Neural cell (in vitro differentiated cells): Measurements from ENCODE around the gene DCLK3. TPM values are rescaled to one million over a fixed set of nuclear protein-coding genes. Genes with fewer than 3 reads are reported as not detected.

Experiments
- H2AFZ ChIP-seq: fragments of 200-600, 300-800 bp; sonication (generic), shearing (Covaris generic); 2 replicates; pipeline ENCODE4 v1.6.0; 2014; ENCODE audit warnings: low read depth, mild to moderate bottlenecking, antibody characterized with exemption, low read length, moderate library complexity
- H3F3A ChIP-seq: fragments of 200-600 bp; shearing (Covaris generic); 2 replicates; pipeline ENCODE4 v1.6.1; 2016; ENCODE audit warnings: mild to moderate bottlenecking, moderate library complexity, mixed read lengths, antibody characterized with exemption, low read length; ENCODE audit not compliant: insufficient read depth, poor library complexity, severe bottlenecking
- H3K27ac ChIP-seq: fragments of 200-600, 300-800 bp; sonication (generic), shearing (Covaris generic); 2 replicates; pipeline ENCODE4 v1.5.1; 2014; ENCODE audit warnings: mild to moderate bottlenecking, low read length, moderate library complexity
- H3K27me3 ChIP-seq: fragments of 300-800, 200-600 bp; sonication (generic), shearing (Covaris generic); 2 replicates; pipeline ENCODE4 v1.6.0; 2014; ENCODE audit warnings: mild to moderate bottlenecking, low read depth, low read length, moderate library complexity; ENCODE audit not compliant: insufficient read depth
- H3K36me3 ChIP-seq: fragments of 300-800, 200-600 bp; sonication (generic), shearing (Covaris generic); 2 replicates; pipeline ENCODE4 v1.5.1; 2014; ENCODE audit warnings: mild to moderate bottlenecking, antibody characterized with exemption, low read length, moderate library complexity; ENCODE audit not compliant: insufficient read depth
- H3K4me2 ChIP-seq: fragments of 300-800, 200-600 bp; sonication (generic), shearing (Covaris generic); 2 replicates; pipeline ENCODE4 v1.6.0; 2014; ENCODE audit warnings: mild to moderate bottlenecking, low read length
- H3K4me3 ChIP-seq: fragments of 300-800, 200-600 bp; sonication (generic), shearing (Covaris generic); 2 replicates; pipeline ENCODE4 v1.5.1; 2014; ENCODE audit warnings: mild to moderate bottlenecking, low read length, moderate library complexity
- H3K79me2 ChIP-seq: fragments of 200-600 bp; shearing (Covaris generic); replicated peaks from 2 replicates; pipeline ENCODE4 v1.6.0; 2014; ENCODE audit warnings: mild to moderate bottlenecking, low read length, moderate library complexity; ENCODE audit not compliant: insufficient read depth
- H3K9ac ChIP-seq: fragments of 300-800, 200-600 bp; sonication (generic), shearing (Covaris generic); 2 replicates; pipeline ENCODE4 v1.6.1; 2016; ENCODE audit warnings: mild to moderate bottlenecking, low read length, mixed read lengths
- H3K9me2 ChIP-seq: fragments of 200-600 bp; shearing (Covaris generic); 2 replicates; pipeline ENCODE4 v1.6.1; 2016; ENCODE audit warnings: mild to moderate bottlenecking, low read length, mixed read lengths; ENCODE audit not compliant: insufficient read depth
- H3K9me3 ChIP-seq: fragments of 200-600, 300-800 bp; sonication (generic), shearing (Covaris generic); 2 replicates; pipeline ENCODE4 v1.6.1; 2016; ENCODE audit warnings: mild to moderate bottlenecking, mixed run types, low read length, moderate library complexity, mixed read lengths
- H4K20me1 ChIP-seq: fragments of 200-600 bp; shearing (Covaris generic); 2 replicates; pipeline ENCODE4 v1.6.1; 2016; ENCODE audit warnings: mild to moderate bottlenecking, mixed run types; ENCODE audit not compliant: insufficient read depth
- CTCF ChIP-seq: fragments of 450-650 bp; IDR thresholded peaks from 2 replicates; pipeline ENCODE4 v1.5.1; 2014; ENCODE audit warnings: antibody characterized with exemption, mild to moderate bottlenecking, moderate library complexity; ENCODE audit not compliant: poor library complexity, severe bottlenecking
- EP300 ChIP-seq: fragments of 450-650 bp; conservative IDR thresholded peaks from 2 replicates; pipeline ENCODE4 v1.6.1; 2014; ENCODE audit warnings: antibody characterized with exemption, mild to moderate bottlenecking, moderate library complexity; ENCODE audit not compliant: poor library complexity, severe bottlenecking
- EZH2 ChIP-seq: fragments of 200-600, 300-800 bp; shearing (Covaris generic), sonication (generic); IDR thresholded peaks from 2 replicates; pipeline ENCODE4 v1.6.1; 2014; ENCODE audit warnings: antibody characterized with exemption, low read length, borderline replicate concordance, mild to moderate bottlenecking; ENCODE audit not compliant: insufficient read depth, poor library complexity, severe bottlenecking
- MXI1 ChIP-seq: fragments of 450-650 bp; conservative IDR thresholded peaks from 2 replicates; pipeline ENCODE4 v1.6.1; 2014; ENCODE audit warnings: antibody characterized with exemption, mild to moderate bottlenecking; ENCODE audit not compliant: poor library complexity, severe bottlenecking
- POLR2AphosphoS5 ChIP-seq: IDR thresholded peaks from 2 replicates; pipeline ENCODE4 v1.6.1; 2012
- RAD21 ChIP-seq: fragments of 450-650 bp; conservative IDR thresholded peaks from 2 replicates; pipeline ENCODE4 v1.6.1; 2014; ENCODE audit warnings: antibody characterized with exemption, mild to moderate bottlenecking, moderate library complexity
- SMC3 ChIP-seq: fragments of 450-650 bp; conservative IDR thresholded peaks from 2 replicates; pipeline ENCODE4 v1.6.1; 2014; ENCODE audit warnings: antibody characterized with exemption, mild to moderate bottlenecking, moderate library complexity; ENCODE audit not compliant: poor library complexity
- TAF1 ChIP-seq: IDR thresholded peaks from 2 replicates; pipeline ENCODE4 v1.6.1; 2012; ENCODE audit warnings: low read depth
- polyA plus RNA-seq: library from polyadenylated mRNA; depleted of rRNA; stranded (reverse); fragments of >200 nt; gene quantifications from 2 replicates; pipeline ENCODE4 v1.2.3, GENCODE V29; 2014
- TF ChIP-seq, protein P1 (sequence below): IDR thresholded peaks from 2 replicates; pipeline ENCODE4 v1.6.1; 2012; ENCODE audit warnings: borderline replicate concordance

Gene DCLK3
- polyA plus RNA-seq, 1 donor from 2014 or later, result 1.5 TPM

- no peak overlapping the region for H3K9ac ChIP-seq
- H3K79me2 ChIP-seq, result no peaks in the 10 kb centered on the region
- H3K27ac ChIP-seq, result no peak overlapping the region
- H3F3A ChIP-seq, result no peaks in the 10 kb centered on the region
- H3K9me2 ChIP-seq, result no peaks in the 10 kb centered on the region
- no peak for TF ChIP-seq SMC3
- TF ChIP-seq CTCF, result no peak
- TF ChIP-seq, protein P1, sequence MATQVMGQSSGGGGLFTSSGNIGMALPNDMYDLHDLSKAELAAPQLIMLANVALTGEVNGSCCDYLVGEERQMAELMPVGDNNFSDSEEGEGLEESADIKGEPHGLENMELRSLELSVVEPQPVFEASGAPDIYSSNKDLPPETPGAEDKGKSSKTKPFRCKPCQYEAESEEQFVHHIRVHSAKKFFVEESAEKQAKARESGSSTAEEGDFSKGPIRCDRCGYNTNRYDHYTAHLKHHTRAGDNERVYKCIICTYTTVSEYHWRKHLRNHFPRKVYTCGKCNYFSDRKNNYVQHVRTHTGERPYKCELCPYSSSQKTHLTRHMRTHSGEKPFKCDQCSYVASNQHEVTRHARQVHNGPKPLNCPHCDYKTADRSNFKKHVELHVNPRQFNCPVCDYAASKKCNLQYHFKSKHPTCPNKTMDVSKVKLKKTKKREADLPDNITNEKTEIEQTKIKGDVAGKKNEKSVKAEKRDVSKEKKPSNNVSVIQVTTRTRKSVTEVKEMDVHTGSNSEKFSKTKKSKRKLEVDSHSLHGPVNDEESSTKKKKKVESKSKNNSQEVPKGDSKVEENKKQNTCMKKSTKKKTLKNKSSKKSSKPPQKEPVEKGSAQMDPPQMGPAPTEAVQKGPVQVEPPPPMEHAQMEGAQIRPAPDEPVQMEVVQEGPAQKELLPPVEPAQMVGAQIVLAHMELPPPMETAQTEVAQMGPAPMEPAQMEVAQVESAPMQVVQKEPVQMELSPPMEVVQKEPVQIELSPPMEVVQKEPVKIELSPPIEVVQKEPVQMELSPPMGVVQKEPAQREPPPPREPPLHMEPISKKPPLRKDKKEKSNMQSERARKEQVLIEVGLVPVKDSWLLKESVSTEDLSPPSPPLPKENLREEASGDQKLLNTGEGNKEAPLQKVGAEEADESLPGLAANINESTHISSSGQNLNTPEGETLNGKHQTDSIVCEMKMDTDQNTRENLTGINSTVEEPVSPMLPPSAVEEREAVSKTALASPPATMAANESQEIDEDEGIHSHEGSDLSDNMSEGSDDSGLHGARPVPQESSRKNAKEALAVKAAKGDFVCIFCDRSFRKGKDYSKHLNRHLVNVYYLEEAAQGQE, result no peak
- no peak for TF ChIP-seq EZH2
- H3K4me3 ChIP-seq, result no peak overlapping the region
- H3K9me3 ChIP-seq, result no peaks in the 10 kb centered on the region
- no peaks in the 10 kb centered on the region for H3K27me3 ChIP-seq
- H2AFZ ChIP-seq, result no peak overlapping the region
- no peaks in the 10 kb centered on the region for H3K36me3 ChIP-seq
- no peaks in the 10 kb centered on the region for H4K20me1 ChIP-seq
- H3K4me2 ChIP-seq, result no peak overlapping the region
These were observed 94.6 kb downstream of the DCLK3 start for GRCh38 chr3:36669764-36670163.

- TF ChIP-seq EZH2 (no peak), EP300 (no peak), TAF1 (no peak), SMC3 (no peak), POLR2AphosphoS5 (no peak), MXI1 (no peak), CTCF (no peak), RAD21 (no peak)
- TF ChIP-seq, protein P1, result no peak
- Histone ChIP-seq H3F3A (no peaks in the 10 kb centered on the region), H3K9me3 (no peaks in the 10 kb centered on the region), H3K27me3 (no peaks in the 10 kb centered on the region), H3K9ac (no peak overlapping the region), H3K79me2 (no peaks in the 10 kb centered on the region), H3K36me3 (no peaks in the 10 kb centered on the region), H3K4me2 (no peak overlapping the region), H4K20me1 (no peaks in the 10 kb centered on the region), H3K4me3 (no peak overlapping the region), H3K9me2 (no peaks in the 10 kb centered on the region), H2AFZ (no peak overlapping the region), H3K27ac (no peak overlapping the region)
These were observed 98.2 kb downstream of the DCLK3 start for GRCh38 chr3:36666166-36666565.
